DMS79 (cell line): ENCODE data around the gene WDR20.
A peak's percentile ranks its signal among the peaks of the same experiment; 100 is the strongest.
"Not testable (repeated sequence)": the region's sequence is repeated elsewhere in the genome, so short reads cannot be mapped to it uniquely, and the experiment has no call there.

Experiments
- DNase-seq: peaks from one replicate; lab custom pipeline; 2025; lab: John Stamatoyannopoulos, UW

WDR20 gene

DNA sequence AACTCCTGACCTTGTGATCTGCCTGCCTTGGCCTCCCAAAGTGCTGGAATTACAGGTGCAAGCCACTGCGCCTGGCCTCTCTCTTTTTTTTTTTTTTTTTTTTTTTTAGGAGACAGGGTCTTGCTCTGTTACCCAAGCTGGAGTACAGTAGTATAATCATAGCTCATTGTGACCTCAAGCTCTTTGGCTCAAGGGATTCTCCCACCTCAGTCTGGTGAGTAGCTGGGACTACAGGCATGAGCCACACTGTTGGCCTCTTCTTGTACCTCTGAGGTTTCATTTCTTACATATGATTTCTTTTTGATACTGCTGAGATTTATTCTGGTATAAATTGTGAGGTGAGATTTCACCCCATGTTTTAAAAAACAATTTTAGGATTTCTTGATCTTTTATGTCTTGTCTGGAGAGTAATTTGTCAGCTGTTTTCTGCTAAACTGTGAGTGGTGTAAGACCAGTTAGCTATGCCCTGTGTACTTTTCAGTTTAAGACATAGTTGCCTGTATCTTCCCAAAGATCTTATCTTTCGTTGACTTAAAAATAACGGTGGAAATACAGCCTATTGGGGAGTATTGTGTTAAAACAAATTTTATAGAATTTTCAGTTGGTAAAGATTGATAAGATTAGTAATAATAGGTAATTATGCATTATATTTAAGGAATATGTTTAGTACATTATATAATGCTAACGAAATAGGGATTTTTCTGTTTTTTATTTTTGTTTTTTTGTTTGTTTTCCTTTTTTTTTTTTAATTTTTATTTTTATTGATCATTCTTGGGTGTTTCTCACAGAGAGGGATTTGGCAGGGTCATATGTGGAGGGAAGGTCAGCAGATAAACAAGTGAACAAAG lies 31.7 kb downstream of the WDR20 start:
- DNase-seq: no peak

GRCh38 chr14:102172021-102172272 lies 32.2 kb downstream of the WDR20 start:
- not testable (repeated sequence) for DNase-seq

- DNase-seq: not testable (repeated sequence)
These were observed 33.0 kb downstream of the WDR20 start for GRCh38 chr14:102172721-102173120.

- DNase-seq: no peak
These were observed 37.5 kb downstream of the WDR20 start for GRCh38 chr14:102177161-102177560.

- no peak for DNase-seq
These were observed 39.1 kb downstream of the WDR20 start for GRCh38 chr14:102178806-102179205.

DNA sequence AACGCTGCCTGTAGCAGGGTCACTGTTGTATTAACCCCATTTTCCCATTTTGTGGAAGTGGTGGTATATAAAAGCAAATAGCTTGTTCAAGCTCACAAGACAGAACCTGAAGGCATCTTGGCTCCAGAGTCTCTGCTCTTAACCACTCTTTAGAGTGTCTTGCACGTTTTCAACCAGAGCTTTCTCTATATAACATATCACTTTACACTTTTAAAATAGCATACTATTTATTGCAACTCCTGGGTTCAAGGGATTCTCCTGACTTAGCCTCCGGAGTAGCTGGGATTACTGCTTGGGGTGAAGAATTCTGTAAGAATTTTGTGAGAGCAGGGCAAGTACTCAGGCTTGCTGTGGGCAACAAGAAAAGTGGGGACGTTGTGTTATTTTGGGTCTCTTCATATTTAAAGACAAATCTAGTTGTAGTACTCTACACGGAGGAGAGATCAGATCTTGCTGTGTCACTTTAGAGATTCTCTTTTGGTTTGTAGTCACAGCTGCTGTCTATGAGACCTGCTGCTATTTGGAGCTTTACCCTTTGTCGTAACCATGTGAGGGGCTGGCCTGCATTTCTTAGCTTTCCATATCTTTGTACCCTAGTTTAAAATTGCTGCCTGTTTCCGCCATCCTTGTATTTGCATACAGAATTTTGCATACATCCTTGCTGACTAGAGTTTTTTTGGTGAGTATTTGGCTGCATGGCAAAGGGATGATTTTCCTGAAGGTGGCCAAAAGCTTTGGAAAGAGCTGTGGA lies 40.7 kb downstream of the WDR20 start:
- DNase-seq: no peak

DNA sequence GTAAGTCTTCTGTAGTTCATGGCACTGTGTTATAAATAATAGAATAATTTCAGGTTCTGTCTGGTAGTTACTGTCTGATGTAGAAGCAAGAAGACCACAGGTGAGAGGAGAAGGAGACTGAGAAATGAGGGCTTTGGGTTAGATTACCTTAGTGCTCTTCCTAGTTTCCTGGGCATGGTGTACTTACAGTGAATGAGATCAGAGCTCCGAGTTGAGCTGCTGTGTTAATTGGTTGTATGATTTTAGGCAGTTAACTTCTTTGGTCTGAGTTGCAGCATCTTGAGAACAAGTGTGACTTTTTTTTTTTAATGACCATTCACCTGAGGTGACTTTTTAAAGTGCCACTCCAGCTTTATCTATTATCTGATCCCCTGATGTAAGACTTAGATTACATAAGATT lies 41.5 kb downstream of the WDR20 start:
- no peak for DNase-seq

- DNase-seq: no peak
These were observed 42.5 kb downstream of the WDR20 start for GRCh38 chr14:102182190-102182589.

DNA sequence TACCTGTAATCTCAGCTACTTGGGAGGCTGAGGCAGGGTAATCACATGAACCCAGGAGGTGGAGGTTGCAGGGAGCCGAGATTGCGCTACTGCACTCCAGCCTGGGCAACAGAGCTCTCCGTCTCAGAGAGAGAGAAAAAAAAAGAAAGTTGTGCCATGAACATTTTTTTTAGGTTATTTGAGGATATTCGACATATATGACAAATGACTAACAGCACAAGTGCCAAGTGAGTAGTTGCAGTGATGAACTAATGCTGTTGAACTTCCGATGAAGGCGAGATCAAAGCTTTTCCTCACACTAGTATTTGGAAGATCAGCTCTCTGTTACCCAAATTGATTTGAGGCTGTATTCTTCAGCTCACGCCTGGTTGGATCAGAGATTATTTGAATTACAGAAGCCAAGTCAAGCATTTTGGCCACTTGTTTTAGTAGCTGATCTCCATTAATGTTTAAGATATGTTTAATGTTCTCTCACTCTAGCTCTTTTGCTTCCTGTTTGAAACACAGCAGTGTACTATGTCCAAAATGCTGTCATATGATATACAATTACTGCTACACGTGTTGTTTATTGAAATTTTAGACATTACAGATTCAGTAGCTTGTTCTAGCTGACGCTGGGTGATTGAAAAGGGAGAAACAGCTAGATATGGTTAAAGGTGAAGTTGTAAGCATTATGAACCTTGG lies 43.4 kb downstream of the WDR20 start:
- DNase-seq: no peak

GRCh38 chr14:102183886-102184285 lies 44.2 kb downstream of the WDR20 start:
- no peak for DNase-seq

DNA sequence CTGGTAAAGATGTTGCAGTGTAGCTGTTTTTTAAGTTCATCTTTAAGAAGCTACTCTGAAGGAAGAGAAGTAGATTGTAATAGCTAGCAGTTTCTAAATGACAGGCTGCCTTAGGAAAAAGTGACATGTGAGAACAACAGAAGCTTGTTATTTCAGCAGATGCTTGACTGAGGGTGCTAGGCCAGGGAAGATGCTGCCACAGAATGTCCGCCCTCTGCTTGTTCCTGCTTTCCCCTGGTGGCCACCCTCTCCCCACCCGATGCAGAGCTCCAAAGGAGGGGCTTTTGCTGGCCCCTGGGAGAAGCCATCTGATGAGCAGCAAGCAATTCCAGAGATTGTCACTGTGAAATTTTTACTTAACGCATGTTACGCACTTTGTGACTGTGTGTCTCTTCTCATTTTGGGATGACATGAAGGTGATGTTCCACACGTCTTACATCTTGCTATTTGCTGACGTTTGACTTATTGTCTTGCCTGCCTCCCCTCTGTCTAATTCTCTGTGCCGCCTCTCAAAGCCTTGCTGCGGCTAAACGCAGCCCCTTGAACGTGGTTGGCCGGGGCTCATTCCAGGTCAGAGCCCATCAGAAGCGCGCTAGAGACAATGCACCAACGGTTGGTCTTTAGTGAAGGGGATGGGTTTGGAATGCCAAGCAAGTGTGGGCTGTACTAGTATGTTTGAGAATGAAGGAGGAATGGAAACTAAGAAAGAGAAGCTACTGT lies 44.8 kb downstream of the WDR20 start:
- DNase-seq: no peak

DNA sequence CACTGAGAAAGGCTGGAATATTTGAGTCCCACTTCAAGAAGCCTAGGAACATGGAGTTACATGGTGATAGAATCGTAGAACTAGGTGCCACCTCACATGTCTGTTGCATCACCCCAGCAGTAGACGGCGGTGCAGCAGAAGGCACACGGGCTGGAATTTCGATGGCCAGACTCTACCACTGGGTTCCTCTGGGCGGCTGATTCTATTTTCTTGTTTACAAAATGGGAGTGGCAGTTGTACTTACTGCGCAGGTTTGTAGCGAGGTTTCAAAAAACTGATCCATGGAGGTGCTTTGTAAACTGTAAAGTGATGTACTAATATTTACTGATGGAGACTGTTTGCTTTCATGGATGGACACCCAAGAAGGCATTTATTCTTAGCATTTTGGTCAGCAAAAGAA lies 45.7 kb downstream of the WDR20 start:
- no peak for DNase-seq

- DNase-seq: peak; percentile 89
These were observed 47.3 kb downstream of the WDR20 start for GRCh38 chr14:102187044-102187443.

DNA sequence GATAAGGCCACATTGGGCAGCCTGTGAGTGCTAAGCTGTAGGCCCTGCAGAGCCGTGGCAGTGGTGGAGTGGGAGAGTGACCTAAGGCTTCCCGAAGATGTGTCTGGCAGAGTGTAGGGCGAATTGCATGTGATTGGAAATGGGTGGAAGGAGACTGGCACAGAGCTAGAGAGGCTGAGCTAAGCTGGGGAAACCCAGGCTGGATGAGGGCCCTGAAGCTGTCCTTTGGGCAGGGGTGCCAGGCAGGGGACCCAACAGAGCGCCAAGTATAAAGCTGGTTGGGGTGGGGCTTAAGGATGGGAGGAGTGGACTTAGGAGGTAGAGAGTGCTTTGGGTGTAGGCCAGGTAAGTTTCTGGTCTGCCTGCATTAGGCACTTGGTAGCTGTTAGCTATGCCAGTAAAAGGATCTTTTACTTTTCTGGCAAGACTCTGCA lies 47.9 kb downstream of the WDR20 start:
- DNase-seq: peak; percentile 89

DNA sequence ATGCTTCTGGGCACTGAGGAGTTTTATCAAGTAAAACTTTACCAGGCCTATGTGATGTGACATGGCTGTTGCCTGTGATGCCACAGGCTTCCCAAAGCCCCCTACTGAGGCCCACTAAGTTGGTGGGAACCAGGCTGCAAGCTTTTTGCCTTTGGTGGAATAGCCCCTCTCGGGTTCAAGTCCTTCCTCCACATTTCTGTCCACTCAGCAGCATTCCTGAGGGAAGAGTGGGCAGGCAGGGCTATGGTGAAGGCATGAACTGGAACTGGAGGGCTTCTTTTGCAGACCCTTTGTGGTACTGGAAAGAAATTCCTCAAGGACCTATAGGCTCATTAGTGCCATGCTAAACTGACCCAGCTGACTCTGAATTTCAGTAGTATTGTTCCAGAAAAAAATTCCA lies 48.5 kb downstream of the WDR20 start:
- DNase-seq: no peak

DNA sequence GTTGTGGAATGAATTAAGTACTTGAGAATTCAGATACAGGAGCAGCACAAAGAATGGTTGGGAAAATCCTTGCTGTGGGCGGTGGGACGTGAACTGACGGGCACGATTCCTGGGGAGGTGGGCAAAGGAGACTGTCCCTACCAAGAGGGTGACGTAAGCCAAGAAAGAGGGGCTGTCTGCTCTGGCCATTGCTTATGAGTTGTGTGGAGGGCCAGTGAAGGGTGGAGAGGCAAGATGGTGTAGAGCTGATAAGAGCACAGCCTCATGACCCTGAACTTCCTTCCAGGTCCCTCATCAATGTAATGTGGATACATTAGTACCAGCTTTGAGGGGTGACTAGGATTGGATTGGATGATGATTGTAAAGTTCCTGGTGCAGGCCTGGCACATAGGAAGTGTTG lies 50.2 kb downstream of the WDR20 start:
- no peak for DNase-seq

GRCh38 chr14:102192840-102193502 lies 53.3 kb downstream of the WDR20 start:
- no peak for DNase-seq

DNA sequence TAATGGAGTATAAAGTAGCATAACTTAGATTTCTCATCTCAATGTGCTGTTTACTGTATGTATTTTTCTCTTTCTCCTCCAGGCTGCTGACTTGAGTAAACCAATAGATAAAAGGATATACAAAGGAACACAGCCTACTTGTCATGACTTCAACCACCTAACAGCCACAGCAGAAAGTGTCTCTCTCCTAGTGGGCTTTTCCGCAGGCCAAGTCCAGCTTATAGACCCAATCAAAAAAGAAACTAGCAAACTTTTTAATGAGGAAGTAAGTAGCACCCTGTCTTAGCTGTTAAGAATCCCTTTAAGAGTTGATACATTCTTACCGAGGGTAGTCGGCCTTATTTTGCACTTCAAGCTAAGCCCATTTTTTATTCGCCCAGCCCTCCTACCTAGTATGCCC lies 55.2 kb downstream of the WDR20 start:
- DNase-seq: no peak

GRCh38 chr14:102195446-102195845 lies 55.7 kb downstream of the WDR20 start:
- DNase-seq: no peak

GRCh38 chr14:102196039-102196901 lies 56.6 kb downstream of the WDR20 start:
- DNase-seq: no peak

DNA sequence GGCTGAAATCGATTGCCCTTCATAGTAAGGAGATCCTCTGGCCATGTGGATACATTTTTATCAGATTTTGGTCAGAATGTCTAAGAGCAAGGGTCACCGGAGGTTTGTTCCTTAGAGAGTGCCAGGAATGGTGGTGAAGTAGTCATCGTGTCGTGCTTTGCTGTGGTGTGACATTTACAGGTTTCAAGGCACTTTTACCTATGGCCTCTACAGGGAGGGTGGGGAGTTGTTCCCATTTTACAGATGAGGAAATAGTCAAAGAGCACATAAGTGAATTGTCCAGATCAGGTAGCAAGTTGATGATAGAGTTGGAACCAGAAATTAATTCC lies 57.2 kb downstream of the WDR20 start:
- DNase-seq: no peak
